IMR-90 (cell line): ENCODE data around the gene ZNF385C. TPM values are rescaled to one million over a fixed set of nuclear protein-coding genes. Genes with fewer than 3 reads are reported as not detected.

Experiments
- ATAC-seq: fragments of 200-7000 bp; cut with Tn5 transposase; 2 replicates; pipeline ENCODE4 v1.9.1; 2020; ENCODE audit warnings: low read depth, mild to moderate bottlenecking, moderate library complexity
- BruUV-seq: library from RNA; stranded (reverse); fragments of 400-500 nt; replicated peaks from 2 replicates; lab custom pipeline; 2021; lab: Mats Ljungman, UMichigan
- CTCF ChIA-PET: fragments of 300-600 bp; formaldehyde crosslinking; extraction: SDS; loops from one replicate; lab custom pipeline; 2021; ENCODE audit warnings: antibody characterized with exemption; lab: Yijun Ruan, JAX
- POLR2A ChIA-PET: fragments of 300-600 bp; sonication (Branson Sonifier 250); formaldehyde crosslinking; loops from one replicate; lab custom pipeline; 2022; ENCODE audit warnings: antibody characterized with exemption; ENCODE audit not compliant: unreplicated experiment; lab: Charles Lee
- DNase-seq: peaks from one replicate; pipeline ENCODE4 v3.0.0; 2013
- H2AFZ ChIP-seq: replicated peaks from 2 replicates; pipeline ENCODE3; 2013; ENCODE audit warnings: low read length, mild to moderate bottlenecking; ENCODE audit not compliant: poor library complexity
- H2AK5ac ChIP-seq: 2 replicates; pipeline ENCODE4 v1.6.1; 2013; ENCODE audit warnings: low read depth, low read length, inconsistent platforms
- H2AK9ac ChIP-seq: replicated peaks from 2 replicates; pipeline ENCODE3; 2013; ENCODE audit warnings: mild to moderate bottlenecking, low read depth, low read length, moderate library complexity; ENCODE audit not compliant: poor library complexity
- H2BK120ac ChIP-seq: 2 replicates; pipeline ENCODE4 v1.6.1; 2013; ENCODE audit warnings: low read depth, low read length, inconsistent platforms
- H2BK15ac ChIP-seq: 3 replicates; pipeline ENCODE4 v1.6.1; 2013; ENCODE audit warnings: low read depth, low read length, inconsistent platforms
- H2BK20ac ChIP-seq: 2 replicates; pipeline ENCODE4 v1.6.1; 2013; ENCODE audit warnings: low read depth, mild to moderate bottlenecking, inconsistent platforms, low read length, moderate library complexity
- H2BK5ac ChIP-seq: 2 replicates; pipeline ENCODE4 v1.6.1; 2013; ENCODE audit warnings: mild to moderate bottlenecking, low read depth, low read length, inconsistent platforms; ENCODE audit not compliant: poor library complexity, severe bottlenecking
- H3K14ac ChIP-seq: replicated peaks from 2 replicates; pipeline ENCODE4 v1.6.1; 2013; ENCODE audit warnings: low read depth, low read length, inconsistent platforms
- H3K18ac ChIP-seq: 2 replicates; pipeline ENCODE4 v1.6.1; 2013; ENCODE audit warnings: low read depth, low read length, control low read depth
- H3K23ac ChIP-seq: 2 replicates; pipeline ENCODE4 v1.6.1; 2013; ENCODE audit warnings: low read depth, low read length, inconsistent platforms
- H3K27ac ChIP-seq: 2 replicates; pipeline ENCODE4 v1.5.1; 2013; ENCODE audit warnings: mild to moderate bottlenecking, control low read depth, low read length; ENCODE audit not compliant: insufficient read depth
- H3K27me3 ChIP-seq: 2 replicates; pipeline ENCODE4 v1.6.1; 2013; ENCODE audit warnings: low read length; ENCODE audit not compliant: control insufficient read depth, insufficient read depth
- H3K36me3 ChIP-seq: 2 replicates; pipeline ENCODE4 v1.6.1; 2013; ENCODE audit warnings: low read length, mixed read lengths; ENCODE audit not compliant: control insufficient read depth, insufficient read depth
- H3K4ac ChIP-seq: 2 replicates; pipeline ENCODE4 v1.6.1; 2013; ENCODE audit warnings: low read depth, low read length, inconsistent platforms
- H3K4me1 ChIP-seq: 2 replicates; pipeline ENCODE4 v1.6.1; 2013; ENCODE audit warnings: low read length, mixed read lengths; ENCODE audit not compliant: control insufficient read depth, insufficient read depth
- H3K4me2 ChIP-seq: 2 replicates; pipeline ENCODE4 v1.6.1; 2013; ENCODE audit warnings: low read depth, mild to moderate bottlenecking, control low read depth, low read length, moderate library complexity
- H3K4me3 ChIP-seq: 2 replicates; pipeline ENCODE4 v1.5.1; 2013; ENCODE audit warnings: low read depth, mild to moderate bottlenecking, control low read depth, low read length, moderate library complexity; ENCODE audit not compliant: insufficient read depth
- H3K56ac ChIP-seq: 2 replicates; pipeline ENCODE4 v1.6.1; 2013; ENCODE audit warnings: low read length, inconsistent platforms; ENCODE audit not compliant: insufficient read depth; ENCODE audit errors: extremely low read depth
- H3K79me1 ChIP-seq, 2 experiments: 2 replicates each; pipeline ENCODE4 v1.6.1; 2013; ENCODE audit warnings: low read length in 2 of 2, inconsistent platforms in 1 of 2, low read depth in 1 of 2
- H3K9ac ChIP-seq: 2 replicates; pipeline ENCODE4 v1.6.1; 2013; ENCODE audit warnings: low read depth, low read length, control low read depth
- H3K9me1 ChIP-seq: 2 replicates; pipeline ENCODE4 v1.6.1; 2013; ENCODE audit warnings: low read length, inconsistent platforms; ENCODE audit not compliant: insufficient read depth
- H3K9me3 ChIP-seq: 2 replicates; pipeline ENCODE4 v1.6.1; 2013; ENCODE audit warnings: low read length; ENCODE audit not compliant: control insufficient read depth, insufficient read depth
- H4K20me1 ChIP-seq: 2 replicates; pipeline ENCODE4 v1.6.1; 2013; ENCODE audit warnings: low read length, inconsistent platforms; ENCODE audit not compliant: insufficient read depth
- H4K5ac ChIP-seq: 2 replicates; pipeline ENCODE4 v1.6.1; 2013; ENCODE audit warnings: mild to moderate bottlenecking, low read depth, low read length, control low read depth
- H4K8ac ChIP-seq, 2 experiments: 2 replicates each; pipeline ENCODE4 v1.6.1; 2013; ENCODE audit warnings: low read depth in 2 of 2, low read length in 2 of 2, control low read depth in 1 of 2, inconsistent platforms in 1 of 2
- H4K91ac ChIP-seq: 2 replicates; pipeline ENCODE4 v1.6.1; 2013; ENCODE audit warnings: low read depth, low read length, inconsistent platforms; ENCODE audit not compliant: insufficient read depth
- CHD1 ChIP-seq: IDR thresholded peaks from 2 replicates; pipeline ENCODE4 v1.6.1; 2012; ENCODE audit warnings: low read depth, low read length, improper control_type of control experiment
- MXI1 ChIP-seq: IDR thresholded peaks from 2 replicates; pipeline ENCODE4 v1.6.1; 2012; ENCODE audit warnings: low read depth, mild to moderate bottlenecking, low read length, moderate library complexity, borderline replicate concordance
- NFE2L2 ChIP-seq: fragments of 150-350 bp; IDR thresholded peaks from 2 replicates; pipeline ENCODE4 v1.6.1; 2016; ENCODE audit warnings: low read depth, mild to moderate bottlenecking, low read length
- RCOR1 ChIP-seq: IDR thresholded peaks from 2 replicates; pipeline ENCODE4 v1.6.1; 2012; ENCODE audit warnings: mild to moderate bottlenecking, low read length, improper control_type of control experiment; ENCODE audit not compliant: insufficient replicate concordance
- WGBS, 2 experiments: methylation state at CpG; one replicate each; pipeline versions ENCODE4 v1.1.5 to v1.1.7; 2013; ENCODE audit warnings: missing lambda C conversion rate in 2 of 2; ENCODE audit not compliant: insufficient read length in 1 of 2; ENCODE audit errors: extremely low coverage in 2 of 2; 5-methylcytosine and 5-hydroxymethylcytosine counted together
- dilution Hi-C: fragments of 300-500 bp; cut with HindIII; formaldehyde crosslinking; loops from one replicate; pipeline ENCODE4 v1.14.3; 2018; ENCODE audit warnings: low sequenced_read_pairs; ENCODE audit not compliant: unreplicated experiment
- in situ Hi-C: fragments of 300-500 bp; cut with MboI; formaldehyde crosslinking; loops from 3 replicates; pipeline ENCODE4 v1.14.3; 2019; ENCODE audit warnings: low sequenced_read_pairs, inconsistent platforms, mixed read lengths
- intact Hi-C: fragments of 100-400 bp; cut with micrococcal nuclease; formaldehyde crosslinking; loops from 2 replicates; pipeline ENCODE4 v1.10.0; 2022
- polyA plus RNA-seq, 3 experiments: library from polyadenylated mRNA; depleted of rRNA; stranded (reverse); fragments of >200 nt; gene quantifications; 2 replicates each; pipeline ENCODE4 v1.2.3, GENCODE V29; 2012; ENCODE audit warnings: low replicate concordance in 1 of 3
- total RNA-seq: library from RNA; depleted of rRNA; stranded (reverse); fragments of >200 nt; gene quantifications from 2 replicates; pipeline ENCODE4 v1.2.3, GENCODE V29; 2012

The ZNF385C gene
- total and polyA plus RNA-seq, 2 of the 4 experiments (the other 2 are of a cell fraction): not detected

DNA sequence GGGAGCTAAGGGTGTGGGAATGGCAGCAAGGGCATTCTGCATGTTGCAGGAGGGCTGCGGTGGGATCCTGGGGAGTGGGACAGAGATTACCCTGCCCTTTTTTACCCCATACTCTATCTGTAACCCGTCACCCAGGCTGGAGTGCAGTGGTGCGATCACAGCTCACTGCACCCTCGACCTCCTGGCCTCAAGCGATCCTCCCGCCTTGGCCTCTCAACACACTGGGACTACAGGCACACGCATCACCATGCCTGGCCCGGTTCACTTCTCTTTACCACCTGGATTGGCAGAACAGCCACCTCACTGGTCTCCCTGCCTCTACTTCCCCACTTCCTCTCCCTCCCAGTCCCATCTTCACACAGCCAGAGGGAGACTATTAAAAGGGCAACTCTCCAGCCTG, 9.5 kb downstream of the ZNF385C start:
- Histone ChIP-seq H2AK9ac (peak overlapping the region; percentile 24), H4K91ac (no peak overlapping the region), H2BK5ac (no peak overlapping the region), H3K79me1 (no peaks in the 10 kb centered on the region), H2AK5ac (no peak overlapping the region), H3K4me1 (no peaks in the 10 kb centered on the region), H3K4ac (no peak overlapping the region), H3K4me3 (no peak overlapping the region), H3K9me1 (no peaks in the 10 kb centered on the region), H4K8ac (no peak overlapping the region), H3K14ac (no peak overlapping the region), H3K9ac (no peak overlapping the region), H3K23ac (no peak overlapping the region), H2AFZ (peak overlapping the region; percentile 21), H3K18ac (no peak overlapping the region), H3K4me2 (no peak overlapping the region), H3K27ac (no peak overlapping the region), H4K20me1 (no peaks in the 10 kb centered on the region), H3K9me3 (no peaks in the 10 kb centered on the region), H3K56ac (no peak overlapping the region), H2BK15ac (no peak overlapping the region), H3K27me3 (peaks cover 47% of the 10 kb centered on the region), H2BK20ac (no peak overlapping the region), H2BK120ac (no peak overlapping the region), H3K36me3 (no peaks in the 10 kb centered on the region), H4K5ac (no peak overlapping the region)
- no peak for TF ChIP-seq NFE2L2
- TF ChIP-seq CHD1: no peak
- TF ChIP-seq RCOR1: no peak
- TF ChIP-seq MXI1: no peak
- intact Hi-C loops: no loop called here
- DNase-seq: no peak
- 73% methylated on average over 3 of the region's 8 CpGs; no CpG with 5 or more reads in 1 of the 2 experiments for WGBS, 2 experiments
- no peak for ATAC-seq
- BruUV-seq: no TSS peak
- dilution Hi-C loops: no loop called here
- ChIA-PET CTCF (interaction anchor here (0.7 kb wide), 1 partner anchor 66 kb away, joined by 3 read pairs; no protein-coding TSS in a partner anchor), POLR2A (no interaction called here)
- in situ Hi-C loops: no loop called here
